H9 (cell line): ENCODE measurements around the gene PROP1. TPM values are rescaled to one million over a fixed set of nuclear protein-coding genes. Genes with fewer than 3 reads are reported as not detected.

Experiments used
- DNase-seq: peaks from one replicate; pipeline ENCODE4 v3.0.0-alpha.2; 2017
- H2AFZ ChIP-seq: one replicate; pipeline ENCODE4 v1.6.1; 2013; ENCODE audit warnings: mild to moderate bottlenecking, low read length, control low read depth, moderate library complexity
- H2AK5ac ChIP-seq: 2 replicates; pipeline ENCODE4 v1.6.1; 2013; ENCODE audit warnings: low read length, control low read depth, mixed read lengths; ENCODE audit not compliant: insufficient read length
- H2BK120ac ChIP-seq: one replicate; pipeline ENCODE4 v1.6.1; 2013; ENCODE audit warnings: low read depth, mild to moderate bottlenecking, low read length, control low read depth, inconsistent platforms; ENCODE audit not compliant: poor library complexity, severe bottlenecking
- H2BK12ac ChIP-seq: 2 replicates; pipeline ENCODE4 v1.6.1; 2013; ENCODE audit warnings: low read length, control low read depth, mixed read lengths, low read depth; ENCODE audit not compliant: insufficient read length
- H2BK15ac ChIP-seq: 2 replicates; pipeline ENCODE4 v1.6.1; 2013; ENCODE audit warnings: low read depth, low read length, control low read depth
- H2BK20ac ChIP-seq: one replicate; pipeline ENCODE4 v1.6.1; 2013; ENCODE audit warnings: low read depth, mild to moderate bottlenecking, low read length, control low read depth, inconsistent platforms; ENCODE audit not compliant: poor library complexity, severe bottlenecking
- H2BK5ac ChIP-seq: 2 replicates; pipeline ENCODE4 v1.6.1; 2013; ENCODE audit warnings: low read length, control low read depth, mixed read lengths; ENCODE audit not compliant: insufficient read length
- H3K14ac ChIP-seq: 2 replicates; pipeline ENCODE4 v1.6.1; 2013; ENCODE audit warnings: low read length, control low read depth; ENCODE audit not compliant: insufficient read depth
- H3K18ac ChIP-seq: 2 replicates; pipeline ENCODE4 v1.6.1; 2013; ENCODE audit warnings: low read depth, mild to moderate bottlenecking, mixed read lengths, low read length, control low read depth; ENCODE audit not compliant: insufficient read length
- H3K23ac ChIP-seq: 2 replicates; pipeline ENCODE4 v1.6.1; 2013; ENCODE audit warnings: low read length, control low read depth, mixed read lengths, low read depth; ENCODE audit not compliant: insufficient read length
- H3K23me2 ChIP-seq: 2 replicates; pipeline ENCODE4 v1.6.1; 2013; ENCODE audit warnings: low read depth, mild to moderate bottlenecking, mixed read lengths, low read length, control low read depth; ENCODE audit not compliant: insufficient read length, poor library complexity, severe bottlenecking
- H3K27ac ChIP-seq: 2 replicates; pipeline ENCODE4 v1.5.1; 2013; ENCODE audit warnings: low read length, control low read depth, mixed read lengths, low read depth; ENCODE audit not compliant: insufficient read length
- H3K27me3 ChIP-seq: 2 replicates; pipeline ENCODE4 v1.6.1; 2013; ENCODE audit warnings: low read length, control low read depth, inconsistent platforms; ENCODE audit not compliant: insufficient read depth
- H3K4ac ChIP-seq: 2 replicates; pipeline ENCODE4 v1.6.1; 2013; ENCODE audit warnings: low read depth, mild to moderate bottlenecking, control low read depth, inconsistent platforms, low read length, moderate library complexity
- H3K4me1 ChIP-seq: 2 replicates; pipeline ENCODE4 v1.6.1; 2013; ENCODE audit warnings: low read length, control low read depth, inconsistent platforms; ENCODE audit not compliant: insufficient read depth
- H3K4me2 ChIP-seq: 2 replicates; pipeline ENCODE4 v1.6.1; 2013; ENCODE audit warnings: low read length, control low read depth, mixed read lengths; ENCODE audit not compliant: insufficient read length, insufficient read depth
- H3K56ac ChIP-seq: 2 replicates; pipeline ENCODE4 v1.6.1; 2013; ENCODE audit warnings: low read depth, mild to moderate bottlenecking, mixed read lengths, low read length, control low read depth; ENCODE audit not compliant: insufficient read length
- H3K79me1 ChIP-seq: 2 replicates; pipeline ENCODE4 v1.6.1; 2013; ENCODE audit warnings: low read depth, mild to moderate bottlenecking, moderate library complexity, low read length, control low read depth, inconsistent platforms; ENCODE audit not compliant: insufficient read depth, poor library complexity, severe bottlenecking
- H3K79me2 ChIP-seq: 2 replicates; pipeline ENCODE4 v1.6.1; 2013; ENCODE audit warnings: low read length, control low read depth, inconsistent platforms; ENCODE audit not compliant: insufficient read depth
- H3K9ac ChIP-seq: 2 replicates; pipeline ENCODE4 v1.6.1; 2013; ENCODE audit warnings: low read length, control low read depth, mixed read lengths; ENCODE audit not compliant: insufficient read length; ENCODE audit errors: extremely low read depth
- H3K9me3 ChIP-seq: one replicate; pipeline ENCODE4 v1.6.1; 2013; ENCODE audit warnings: low read depth, low read length, inconsistent platforms; ENCODE audit not compliant: control insufficient read depth
- H3T11ph ChIP-seq: one replicate; pipeline ENCODE4 v1.6.1; 2013; ENCODE audit warnings: mild to moderate bottlenecking, low read length, control low read depth, inconsistent platforms
- H4K20me1 ChIP-seq: one replicate; pipeline ENCODE4 v1.6.1; 2013; ENCODE audit not compliant: control insufficient read depth, insufficient read length, insufficient read depth
- H4K5ac ChIP-seq: 2 replicates; pipeline ENCODE4 v1.6.1; 2013; ENCODE audit warnings: low read depth, mild to moderate bottlenecking, mixed read lengths, low read length, control low read depth; ENCODE audit not compliant: insufficient read length
- H4K8ac ChIP-seq: replicated peaks from 2 replicates; pipeline ENCODE4 v1.6.1; 2013; ENCODE audit warnings: low read length, control low read depth, mixed read lengths, low read depth; ENCODE audit not compliant: insufficient read length
- H4K91ac ChIP-seq: 2 replicates; pipeline ENCODE4 v1.6.1; 2013; ENCODE audit warnings: low read depth, mild to moderate bottlenecking, moderate library complexity, mixed read lengths, low read length, control low read depth; ENCODE audit not compliant: insufficient read length
- H3K27ac Mint-ChIP-seq, 3 experiments: 2 replicates in 2 of 3; 3 replicates in 1 of 3; pipeline ENCODE4 v1.8.0; 2020 to 2021; ENCODE audit warnings: mixed read lengths in 3 of 3, mild to moderate bottlenecking in 1 of 3, moderate library complexity in 1 of 3
- H3K27me3 Mint-ChIP-seq: 2 replicates; pipeline ENCODE4 v1.8.0; 2021; ENCODE audit warnings: low read depth, mild to moderate bottlenecking, moderate library complexity, mixed read lengths
- H3K36me3 Mint-ChIP-seq, 3 experiments: 2 replicates in 2 of 3; 3 replicates in 1 of 3; pipeline ENCODE4 v1.8.0; 2020 to 2021; ENCODE audit warnings: low read depth in 3 of 3, mixed read lengths in 3 of 3; ENCODE audit not compliant: insufficient read depth in 1 of 3
- H3K4me1 Mint-ChIP-seq, 2 experiments: 2 replicates each; pipeline ENCODE4 v1.8.0; 2020; ENCODE audit warnings: mixed read lengths in 2 of 2
- H3K4me3 Mint-ChIP-seq, 2 experiments: 2 replicates in 1 of 2; 3 replicates in 1 of 2; pipeline ENCODE4 v1.8.0; 2020 to 2021; ENCODE audit warnings: mild to moderate bottlenecking in 2 of 2, mixed read lengths in 2 of 2, moderate library complexity in 1 of 2
- H3K9me3 Mint-ChIP-seq, 2 experiments: 2 replicates in 1 of 2; 3 replicates in 1 of 2; pipeline ENCODE4 v1.8.0; 2020; ENCODE audit warnings: mild to moderate bottlenecking in 2 of 2, mixed read lengths in 2 of 2, moderate library complexity in 1 of 2
- CTCF ChIP-seq: fragments of 200-600 bp; sonication (generic); conservative IDR thresholded peaks from 3 replicates; pipeline ENCODE4 v1.8.0; 2021; ENCODE audit warnings: antibody characterized with exemption, mild to moderate bottlenecking
- WGBS: extraction: QIAGEN DNeasy Blood & Tissue Kit; methylation state at CpG from one replicate; pipeline ENCODE4 v1.1.7; 2013; ENCODE audit warnings: missing lambda C conversion rate, low lambda C conversion rate, mixed read lengths; ENCODE audit not compliant: insufficient read length; ENCODE audit errors: extremely low coverage; 5-methylcytosine and 5-hydroxymethylcytosine counted together
- total RNA-seq: library from RNA; stranded (reverse); gene quantifications from 2 replicates; pipeline ENCODE4 v1.2.1, GENCODE V29; 2021

PROP1 gene
- total RNA-seq, 1 experiment from 2014 or later, result not detected

DNA sequence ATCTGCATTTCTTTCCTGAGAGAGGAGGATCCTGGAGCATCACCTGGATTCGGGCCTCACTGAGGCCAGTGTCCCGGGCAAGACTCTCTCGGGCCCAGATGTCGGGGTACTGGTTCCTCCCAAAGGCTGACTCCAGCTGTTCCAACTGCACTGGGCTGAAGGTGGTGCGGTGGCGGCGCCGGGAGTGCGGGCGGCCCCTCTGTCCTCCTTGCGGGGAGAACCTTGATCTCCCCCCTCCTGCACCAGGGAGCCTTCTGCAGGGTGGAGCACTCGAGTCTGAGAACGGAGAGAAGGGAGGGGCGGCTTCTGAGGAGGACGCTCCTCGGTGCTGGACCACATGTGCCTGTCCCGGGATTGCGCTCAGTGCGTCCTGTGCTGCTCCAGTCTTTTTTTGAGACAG lies 2.0 kb downstream of the PROP1 start:
- Histone ChIP-seq H4K8ac (no peak overlapping the region), H3K9ac (no peak overlapping the region), H3T11ph (no peak overlapping the region), H4K20me1 (no peaks in the 10 kb centered on the region), H3K18ac (no peak overlapping the region), H3K27ac (no peak overlapping the region), H3K14ac (no peak overlapping the region), H3K23me2 (no peaks in the 10 kb centered on the region), H2BK15ac (no peak overlapping the region), H3K79me1 (no peaks in the 10 kb centered on the region), H4K91ac (no peak overlapping the region), H3K4me2 (no peak overlapping the region), H3K56ac (no peak overlapping the region), H2BK120ac (no peak overlapping the region), H2BK5ac (no peak overlapping the region), H3K4me1 (no peaks in the 10 kb centered on the region; the same call in 1 of the 2 replicates), H2BK20ac (no peak overlapping the region), H2BK12ac (no peak overlapping the region), H3K4ac (no peak overlapping the region), H3K27me3 (no peaks in the 10 kb centered on the region), H3K9me3 (no peaks in the 10 kb centered on the region), H2AK5ac (no peak overlapping the region), H2AFZ (no peak overlapping the region), H4K5ac (no peak overlapping the region), H3K23ac (no peak overlapping the region), H3K79me2 (no peaks in the 10 kb centered on the region)
- no peaks in the 10 kb centered on the region for H3K36me3 Mint-ChIP-seq
- peaks cover 15 to 21% of the 10 kb centered on the region in 2 experiments for H3K4me1 Mint-ChIP-seq
- peaks cover 0 to 2% of the 10 kb centered on the region in 2 experiments; a peak in 1 of 5 replicates for H3K9me3 Mint-ChIP-seq
- no peak overlapping the region for H3K27ac Mint-ChIP-seq
- DNase-seq, result no peak
- peaks cover 13% of the 10 kb centered on the region for H3K27me3 Mint-ChIP-seq
- no CpG with 5 or more reads among the region's 19 CpGs for WGBS
- no peak for TF ChIP-seq CTCF
- H3K4me3 Mint-ChIP-seq, result no peak overlapping the region
